ENCODE results near the gene ZNF541. TPM values are rescaled to one million over a fixed set of nuclear protein-coding genes. Genes with fewer than 3 reads are reported as not detected.

ZNF541 gene
- under 1 TPM in 7 of 12 donors, not detected in 5; 0.05 to 0.17 (median 0.11) TPM for polyA plus RNA-seq (ENCODE audit: insufficient read length in 12 of 12)
- long read RNA-seq, donor 1, result 0 reads
- long read RNA-seq, donor 2, result 0 reads
- long read RNA-seq, donor 3, result 0 reads
- long read RNA-seq, donor 4, result 0 reads
- long read RNA-seq, donor 5, result 0 reads
- long read RNA-seq, donor 6, result 0 reads
- long read RNA-seq, donor 7, result 0 reads
- long read RNA-seq, donor 8, result 0 reads
- long read RNA-seq, donor 9, result 0 reads
- long read RNA-seq, donor 10, result 0 reads
- long read RNA-seq, donor 11, result 0 reads

- DNase-seq, result peak; percentile 34
Observed at GRCh38 chr19:47573071-47574026, at the start of gene ZNF541. Gene ZNF541 (minus strand): TSS chr19:47573148. CDS start chr19:47555856, 17,292 bp downstream.

DNA sequence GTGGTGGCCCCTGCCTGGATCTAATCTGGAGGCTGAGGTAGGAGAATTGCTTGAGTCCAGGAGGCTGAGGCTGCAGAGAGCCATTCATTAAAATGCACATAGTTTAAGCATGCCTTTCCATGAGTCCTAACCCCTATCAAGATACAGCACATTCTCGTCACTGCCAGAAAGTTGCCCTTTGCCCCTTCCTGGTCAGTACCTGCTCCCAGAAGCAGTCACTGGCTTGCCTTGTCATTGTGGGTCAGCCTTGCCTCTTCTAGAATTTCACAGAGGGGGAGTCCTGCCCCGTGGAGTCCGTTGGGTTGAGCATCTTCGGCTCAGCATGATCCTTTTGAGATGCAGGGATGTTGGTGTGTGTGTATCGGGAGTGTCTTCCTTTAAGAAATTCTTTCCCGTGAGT is 46.8 kb upstream of the ZNF541 start:
- DNase-seq, result no peak

GRCh38 chr19:47618771-47619170 is 45.8 kb upstream of the ZNF541 start:
- no peak for DNase-seq

DNA sequence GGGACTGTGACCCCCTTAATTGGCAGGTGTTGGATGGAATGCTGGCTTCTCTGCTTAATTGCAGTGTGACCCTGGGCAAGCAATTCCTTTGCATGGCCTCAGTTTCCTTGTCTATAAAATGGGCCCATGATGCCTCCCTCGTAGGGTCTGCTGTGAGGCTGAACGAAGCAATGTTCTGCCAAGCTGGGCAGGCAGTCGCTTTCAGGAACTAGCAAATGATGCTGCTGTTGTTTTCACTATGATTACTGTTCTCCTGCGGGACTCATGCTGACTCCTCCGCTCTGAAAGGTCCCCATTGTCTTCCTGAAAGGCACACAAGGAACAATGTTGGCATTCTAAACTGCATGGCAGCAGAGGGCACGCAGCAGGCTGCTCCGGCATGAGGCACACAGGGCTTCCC is 42.8 kb upstream of the ZNF541 start:
- no peak for DNase-seq

DNA sequence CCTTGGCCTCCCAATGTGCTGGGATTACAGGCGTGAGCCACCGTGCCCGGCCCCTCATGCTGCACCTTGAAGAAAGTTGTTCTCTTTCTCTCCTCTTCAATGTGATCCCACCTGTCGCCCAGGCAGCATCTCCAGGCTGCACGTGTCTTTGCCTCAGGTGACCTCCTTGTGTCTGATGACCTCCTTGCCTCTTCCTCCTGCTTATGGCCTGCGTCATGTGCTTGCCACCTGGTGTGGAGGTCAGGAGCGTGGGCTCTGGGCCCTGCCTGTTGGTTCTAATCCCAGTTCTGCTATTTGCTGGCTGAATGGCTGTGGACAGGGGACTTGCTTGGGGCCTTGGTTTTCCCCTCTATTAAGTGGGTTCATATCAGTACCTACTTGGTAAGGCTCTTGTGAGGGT is 42.3 kb upstream of the ZNF541 start:
- DNase-seq, result no peak

GRCh38 chr19:47614559-47614958 is 41.6 kb upstream of the ZNF541 start:
- no peak for DNase-seq

DNA sequence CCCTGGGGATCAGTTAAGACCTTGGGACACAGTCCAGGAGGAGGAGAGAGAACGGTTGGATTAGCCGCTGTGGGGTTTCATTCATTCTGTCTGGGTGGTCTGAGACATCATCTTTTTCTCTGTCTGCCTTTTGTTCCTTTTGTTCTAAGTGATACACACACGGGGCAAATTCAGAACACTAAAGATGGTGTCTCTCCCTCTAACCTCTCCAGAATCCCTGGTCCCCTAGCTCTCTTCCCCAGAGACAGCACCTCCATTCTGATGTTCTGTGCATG is 41.0 kb upstream of the ZNF541 start:
- no peak for DNase-seq

GRCh38 chr19:47613165-47614020 is 40.4 kb upstream of the ZNF541 start:
- DNase-seq, result no peak

DNA sequence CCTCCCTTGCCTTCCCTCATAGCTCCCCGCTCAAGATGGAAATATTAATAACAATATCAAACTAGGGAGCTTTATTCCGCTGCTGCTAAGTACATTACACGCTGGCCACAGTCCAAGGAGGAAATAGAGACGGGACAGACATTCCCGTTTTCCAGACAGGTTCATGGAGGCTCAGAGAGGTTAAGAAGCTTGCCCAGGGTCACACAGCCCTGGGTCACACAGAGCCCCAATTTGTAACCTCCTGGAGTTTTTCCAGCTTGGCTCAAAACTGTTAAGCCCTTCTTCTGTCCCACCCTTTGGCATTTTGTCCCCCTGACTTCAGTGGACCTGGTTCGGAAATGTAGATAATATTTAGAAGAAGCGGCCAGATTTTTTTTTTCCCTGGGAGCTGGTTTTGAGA is 38.0 kb upstream of the ZNF541 start:
- no peak for DNase-seq

GRCh38 chr19:47609906-47610894 is 37.3 kb upstream of the ZNF541 start:
- peak; percentile 25 for DNase-seq

GRCh38 chr19:47608969-47609905 is 36.3 kb upstream of the ZNF541 start, which contains the start of gene BICRA:
Gene BICRA (plus strand): TSS chr19:47609134. CDS start chr19:47673575, 64,441 bp downstream.
- peak; percentile 87 for DNase-seq

- peak; percentile 95 for DNase-seq
Observed at GRCh38 chr19:47608074-47608918, 35.3 kb upstream of the ZNF541 start.

DNA sequence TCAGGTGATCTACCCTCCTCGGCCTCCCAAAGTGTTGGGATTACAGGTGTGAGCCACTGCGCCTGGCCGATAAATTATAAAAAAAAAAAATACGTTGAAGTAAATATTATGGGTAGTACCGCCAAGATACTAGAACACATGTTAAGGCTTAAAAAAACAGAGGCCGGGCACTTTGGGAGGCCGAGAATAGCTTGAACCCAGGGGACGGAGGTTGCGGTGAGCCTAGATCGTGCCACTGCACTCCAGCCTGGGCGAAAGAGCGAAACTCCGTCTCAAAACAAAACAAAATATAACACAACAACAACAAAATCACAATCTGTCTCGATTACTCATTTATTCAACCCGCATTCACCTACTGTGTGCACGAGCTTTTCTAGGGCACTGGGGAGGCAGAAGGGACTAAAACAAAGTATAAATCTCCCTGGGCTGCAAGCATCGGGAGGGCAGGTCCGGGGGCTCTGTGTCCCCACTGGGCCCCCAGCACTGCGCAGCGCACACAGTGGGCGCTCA is 34.7 kb upstream of the ZNF541 start:
- DNase-seq, result no peak

DNA sequence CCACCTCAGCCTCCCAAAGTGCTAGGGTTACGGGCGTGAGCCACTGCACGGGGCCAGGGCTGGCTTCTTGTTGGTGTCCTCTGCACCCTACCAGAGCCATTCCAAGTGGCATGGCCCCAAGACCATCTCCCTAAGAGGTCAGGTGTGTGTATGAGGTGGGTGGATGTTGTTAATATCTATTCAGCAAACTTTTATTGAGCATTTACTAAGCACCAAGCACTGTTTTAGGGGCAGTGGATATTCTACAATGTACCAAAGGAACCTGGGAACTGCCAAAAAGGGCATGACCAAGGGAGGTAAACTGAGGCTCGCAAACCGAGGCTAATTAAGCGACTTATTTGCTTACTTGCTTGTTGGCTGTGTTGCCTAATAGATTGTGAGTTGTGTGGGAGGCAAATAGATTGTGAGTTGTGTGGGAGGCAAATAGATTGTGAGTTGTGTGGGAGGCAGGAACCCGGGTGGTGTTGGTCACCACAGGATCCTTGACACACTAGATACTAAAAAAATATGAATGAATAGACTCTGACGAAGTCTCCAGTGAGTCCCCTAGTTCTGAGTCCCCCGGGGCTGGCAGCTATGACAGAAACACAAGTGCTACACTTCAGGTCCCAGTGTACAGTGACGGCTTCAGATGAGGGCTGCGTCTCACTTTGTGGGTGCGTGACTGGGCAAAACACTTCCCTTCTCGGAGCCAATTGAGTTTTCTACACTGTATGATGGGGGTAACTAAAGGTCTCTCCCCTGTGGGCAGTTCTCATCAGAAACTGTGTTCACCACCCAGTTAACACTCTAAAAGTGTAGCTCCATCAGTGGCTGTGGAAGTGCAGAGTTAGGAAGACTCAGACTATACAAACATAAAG is 31.0 kb upstream of the ZNF541 start:
- DNase-seq, result no peak

DNA sequence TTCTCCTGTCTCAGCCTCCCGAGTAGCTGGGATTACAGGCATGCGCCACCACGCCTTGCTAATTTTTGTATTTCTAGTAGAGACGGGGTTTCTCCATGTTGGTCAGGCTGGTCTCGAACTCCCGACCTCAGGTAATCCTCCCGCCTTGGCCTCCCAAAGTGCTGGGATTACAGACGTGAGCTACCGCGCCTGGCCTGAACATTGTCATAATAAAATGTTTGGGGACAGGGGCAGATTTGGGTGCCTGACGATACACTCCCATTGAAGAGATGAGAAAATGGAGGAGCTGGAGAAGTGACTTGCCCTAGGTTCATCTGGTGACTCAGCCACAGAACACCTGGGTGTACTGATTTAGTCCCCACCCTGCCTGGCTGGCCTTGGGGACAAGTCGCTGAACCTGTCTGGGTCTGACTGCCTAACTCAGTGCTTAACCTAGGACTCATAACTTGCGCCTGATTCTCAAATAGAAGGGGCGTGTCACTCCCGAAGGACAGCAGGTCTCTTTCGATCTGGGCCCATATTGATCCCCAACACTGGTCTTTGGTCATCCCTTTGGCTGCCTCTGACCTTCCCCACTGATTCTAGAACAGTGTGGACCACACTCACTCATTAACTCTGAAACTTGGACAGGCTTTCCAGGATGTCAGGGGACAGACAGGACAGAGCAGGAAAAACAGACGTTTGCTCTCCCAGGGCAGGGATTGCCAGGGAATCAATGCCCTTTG is 28.4 kb upstream of the ZNF541 start:
- DNase-seq, result no peak

- DNase-seq, result peak; percentile 99
Observed at GRCh38 chr19:47600246-47601179, 27.6 kb upstream of the ZNF541 start.
